ENCODE results near the gene THBS2.
A peak's percentile ranks its signal among the peaks of the same experiment; 100 is the strongest.
"Not testable (repeated sequence)": the region's sequence is repeated elsewhere in the genome, so short reads cannot be mapped to it uniquely, and the experiment has no call there.

Gene THBS2

DNA sequence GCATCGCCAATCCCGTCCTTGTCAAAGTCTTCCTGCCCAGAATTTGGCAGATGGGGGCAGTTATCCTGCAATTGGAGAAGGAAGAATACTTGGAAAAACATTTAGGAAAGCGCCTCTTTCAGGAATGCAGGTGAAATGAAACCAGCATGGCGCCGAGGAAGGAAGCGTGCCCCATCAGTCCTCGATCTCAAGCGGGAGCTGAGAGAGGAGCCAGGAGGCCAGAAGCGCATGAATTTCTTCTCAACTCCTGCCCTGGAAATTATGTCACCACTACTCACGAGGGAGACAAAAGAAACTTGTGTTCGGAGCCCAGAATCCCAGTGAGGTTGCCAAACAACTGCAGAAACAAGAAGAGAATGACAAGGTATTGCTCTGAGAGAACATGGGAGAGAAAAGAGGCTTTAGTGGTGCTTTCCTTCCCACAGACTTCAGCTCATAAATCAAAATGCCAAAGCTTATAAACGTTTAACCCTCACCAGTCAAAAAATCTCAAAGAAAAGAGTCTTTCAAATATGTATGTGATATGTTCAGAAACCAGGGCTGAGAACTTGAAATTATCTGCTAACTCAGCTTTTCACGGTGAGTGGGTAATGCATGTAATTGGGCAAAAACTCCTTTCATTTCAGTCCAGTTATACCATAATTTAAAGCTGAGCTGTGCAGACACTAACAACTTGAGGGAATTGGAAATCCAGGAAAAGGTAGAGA lies 23.9 kb downstream of the THBS2 start:
- no peak for DNase-seq

- no peak for DNase-seq
Measured at GRCh38 chr6:169227116-169227515, 26.5 kb downstream of the THBS2 start.

DNA sequence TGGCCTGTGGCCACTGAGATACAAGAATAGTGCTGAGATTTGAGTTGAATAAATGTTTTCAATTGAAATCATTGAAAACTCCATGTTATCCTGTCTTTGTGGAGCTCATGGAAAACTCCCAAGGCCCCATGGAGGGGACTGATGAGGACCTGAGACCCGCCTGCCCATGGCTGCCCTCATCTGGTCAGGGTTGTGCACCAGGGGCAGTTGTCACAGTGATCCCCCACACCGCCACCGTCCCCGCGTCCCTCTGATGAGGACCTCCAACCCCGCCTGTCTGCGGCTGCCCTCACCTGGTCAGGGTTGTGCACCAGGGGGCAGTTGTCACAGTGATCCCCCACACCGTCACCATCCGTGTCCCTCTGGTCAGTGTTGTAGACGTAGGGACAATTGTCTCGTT lies 27.8 kb downstream of the THBS2 start:
- no peak for DNase-seq

- DNase-seq, result no peak
Measured at GRCh38 chr6:169225131-169225576, 28.5 kb downstream of the THBS2 start.

DNA sequence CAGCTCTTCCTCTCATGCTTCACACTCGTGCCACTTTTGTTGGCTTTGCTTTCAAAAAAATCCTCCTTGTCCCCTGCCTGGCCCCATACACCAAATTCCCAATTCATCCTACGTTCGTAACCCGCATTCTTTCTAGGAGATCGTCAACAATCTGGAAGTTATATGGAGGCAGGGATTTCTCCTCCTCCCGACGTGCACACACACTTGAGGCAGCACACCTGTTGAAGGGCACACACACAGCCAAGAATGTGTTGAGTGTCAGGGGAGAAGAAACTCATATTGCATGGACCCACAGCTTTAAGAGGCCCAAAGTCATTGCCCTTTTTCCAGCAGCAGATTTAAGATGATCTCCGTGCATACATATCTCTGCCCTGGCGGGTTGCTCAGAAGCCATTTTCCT lies 28.9 kb downstream of the THBS2 start:
- DNase-seq, result no peak

- DNase-seq, result no peak
Measured at GRCh38 chr6:169224185-169224695, 29.4 kb downstream of the THBS2 start.

DNA sequence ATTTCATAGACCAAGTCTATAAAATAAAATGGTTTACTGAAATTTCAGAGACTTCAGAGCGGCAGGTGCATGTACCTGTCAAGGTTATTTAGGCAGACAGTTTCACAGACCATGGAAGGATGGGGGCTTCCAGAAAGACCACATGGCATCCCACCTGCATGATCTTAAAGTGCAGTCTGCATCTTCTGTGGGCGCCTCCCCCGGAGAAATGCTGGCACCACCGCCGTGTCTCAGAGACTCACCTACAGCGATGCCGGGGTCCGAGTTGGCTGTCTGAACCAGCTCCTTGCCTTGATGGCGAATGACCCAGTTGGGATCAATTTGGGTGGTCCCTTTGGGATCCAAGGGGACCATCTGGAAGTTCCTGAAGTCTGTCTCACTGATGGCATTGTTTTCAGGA lies 30.6 kb downstream of the THBS2 start:
- no peak for DNase-seq

DNA sequence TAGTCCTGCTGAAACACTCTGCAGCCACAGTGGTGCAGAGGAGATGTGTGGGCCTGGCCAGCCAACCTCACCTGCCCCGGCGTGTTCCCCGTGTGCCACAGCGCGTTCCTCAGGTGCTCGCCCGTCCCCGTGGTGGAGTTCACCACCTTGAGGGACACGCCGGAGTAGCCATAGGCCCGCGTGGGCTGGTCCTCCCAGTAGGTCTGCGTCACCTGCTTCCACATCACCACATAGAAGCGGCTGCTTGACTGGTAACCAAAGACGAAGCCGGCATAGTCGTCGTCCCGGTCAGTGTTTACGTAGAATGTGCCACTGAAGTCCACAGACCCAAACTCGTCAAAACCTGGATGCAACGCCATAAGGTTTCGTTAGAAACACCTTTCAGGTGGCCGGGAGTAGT lies 31.5 kb downstream of the THBS2 start:
- no peak for DNase-seq

- DNase-seq, result no peak
Measured at GRCh38 chr6:169221264-169221663, 32.4 kb downstream of the THBS2 start.

GRCh38 chr6:169220068-169220964 lies 33.3 kb downstream of the THBS2 start:
- DNase-seq, result no peak

GRCh38 chr6:169217972-169218371 lies 35.7 kb downstream of the THBS2 start:
- no peak for DNase-seq

DNA sequence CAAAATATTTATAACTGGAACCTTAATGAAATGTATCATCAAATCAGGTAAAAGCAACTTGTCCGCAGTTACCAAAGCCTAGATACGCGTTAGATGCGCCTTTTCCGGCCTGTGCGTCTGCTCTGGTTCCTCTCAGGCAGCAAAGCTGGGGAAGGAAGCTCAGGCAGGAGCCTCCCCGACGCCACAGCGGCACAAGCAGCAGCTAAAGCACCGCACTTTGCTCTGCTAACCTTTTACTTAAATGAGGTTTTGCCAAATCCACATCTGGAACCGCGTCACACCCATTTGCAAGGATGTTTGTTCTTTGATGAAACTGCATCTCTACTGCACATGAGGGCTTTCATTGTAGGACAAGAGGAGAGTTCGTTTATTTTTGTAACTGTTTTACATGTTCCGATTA lies 36.8 kb downstream of the THBS2 start:
- DNase-seq, result no peak

- DNase-seq, result no peak
Measured at GRCh38 chr6:169215201-169215681, 38.4 kb downstream of the THBS2 start.

DNA sequence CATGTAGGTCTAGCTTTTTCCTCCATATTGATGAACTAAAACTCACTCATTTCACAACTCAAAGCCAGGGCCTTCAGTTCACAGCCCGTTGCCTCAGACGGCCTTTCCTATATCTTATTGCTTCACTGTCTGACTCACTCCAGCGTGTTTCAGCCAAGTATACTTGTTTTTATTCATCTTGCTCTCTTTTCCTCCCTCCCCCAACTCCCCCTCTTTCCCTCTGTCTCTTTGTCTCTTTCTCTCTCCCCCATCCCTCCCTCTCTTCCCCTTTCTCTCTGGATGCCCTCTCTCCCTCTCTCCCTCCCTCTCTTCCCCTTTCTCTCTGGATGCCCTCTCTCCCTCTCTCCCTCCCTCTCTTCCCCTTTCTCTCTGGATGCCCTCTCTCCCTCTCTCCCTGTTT lies 38.9 kb downstream of the THBS2 start:
- DNase-seq, result not testable (repeated sequence)

- DNase-seq, result no peak
Measured at GRCh38 chr6:169213814-169214520, 39.7 kb downstream of the THBS2 start.

DNA sequence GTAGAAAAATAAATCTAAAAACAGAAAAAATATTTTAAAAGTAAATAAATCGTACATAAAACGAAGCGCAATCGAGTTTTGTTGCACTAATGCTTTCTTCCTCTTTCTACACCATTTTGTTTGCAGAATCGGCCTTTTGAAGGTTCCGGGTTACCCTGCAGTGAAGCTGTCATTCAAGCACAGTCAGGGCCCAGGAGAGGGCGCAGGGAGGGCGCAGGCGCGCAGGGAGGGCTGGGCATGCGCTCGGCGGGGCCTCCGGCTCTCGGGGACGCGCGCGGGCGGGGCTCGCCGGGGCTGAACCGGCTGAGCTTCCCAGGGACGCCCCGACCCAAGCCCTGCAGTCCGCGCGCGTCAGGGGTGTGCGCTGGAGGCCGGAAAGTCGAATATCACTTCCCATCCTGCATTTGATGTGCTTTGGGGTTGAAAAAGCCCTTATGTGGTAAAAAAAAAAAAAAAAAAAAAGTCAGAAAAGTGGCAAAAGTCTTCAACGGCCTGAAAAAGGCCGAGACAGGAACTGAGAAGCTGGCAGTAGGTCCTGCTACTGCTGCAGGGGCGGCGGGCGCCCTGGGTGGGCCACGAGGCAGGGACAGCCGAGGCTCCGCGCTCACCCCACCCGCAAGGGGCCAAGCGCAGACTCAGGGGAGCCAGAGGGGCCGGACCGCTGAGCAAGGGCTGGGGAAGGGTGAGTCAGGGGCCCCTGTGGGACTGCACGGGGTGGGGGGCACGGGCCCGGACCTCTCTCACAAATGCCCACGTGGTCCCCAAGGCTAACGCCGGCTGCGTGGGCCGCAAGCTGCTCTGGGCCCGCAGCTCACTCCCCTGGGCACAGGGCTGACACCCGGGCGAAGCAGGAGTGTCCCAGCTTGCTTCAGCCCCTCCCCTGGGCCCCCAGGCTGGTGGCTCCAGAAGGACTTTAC lies 40.5 kb downstream of the THBS2 start:
- DNase-seq, result peak; percentile 32 to 44

DNA sequence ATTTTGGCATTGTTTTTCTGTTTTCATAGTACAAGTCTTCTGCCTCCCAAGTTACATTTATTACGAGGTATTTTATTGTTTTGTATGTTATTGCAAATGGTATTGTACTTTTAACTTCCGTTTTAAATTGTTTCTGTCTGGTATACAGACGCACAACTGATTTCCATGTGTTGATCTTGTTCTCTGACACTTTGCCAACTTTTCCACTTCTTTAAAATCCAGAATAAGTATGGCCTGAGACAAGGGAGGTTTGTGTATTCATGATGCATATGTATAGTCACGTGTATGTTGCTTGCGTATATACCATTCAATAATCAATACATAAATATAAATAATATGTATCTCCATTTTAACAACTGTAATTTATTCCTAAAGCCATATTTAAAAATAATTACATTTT lies 41.2 kb downstream of the THBS2 start:
- no peak for DNase-seq

DNA sequence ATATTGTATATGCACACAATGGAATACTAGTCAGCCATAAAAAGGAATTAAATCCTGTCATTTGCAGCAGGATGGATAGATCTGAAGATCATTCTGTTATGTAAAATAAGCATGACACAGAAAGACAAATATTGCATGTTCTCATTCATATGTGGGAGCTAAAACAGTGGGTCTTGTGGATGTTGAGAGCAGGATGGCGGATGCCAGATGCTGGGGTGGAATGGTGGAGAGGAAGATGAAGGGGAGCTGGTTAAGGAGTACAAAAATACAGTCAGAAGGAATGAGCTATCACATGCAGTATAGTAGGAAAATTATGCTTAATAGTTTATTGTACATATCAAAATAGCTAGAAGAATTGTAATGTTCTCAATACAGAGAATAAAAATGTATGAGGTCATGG lies 41.8 kb downstream of the THBS2 start:
- no peak for DNase-seq

DNA sequence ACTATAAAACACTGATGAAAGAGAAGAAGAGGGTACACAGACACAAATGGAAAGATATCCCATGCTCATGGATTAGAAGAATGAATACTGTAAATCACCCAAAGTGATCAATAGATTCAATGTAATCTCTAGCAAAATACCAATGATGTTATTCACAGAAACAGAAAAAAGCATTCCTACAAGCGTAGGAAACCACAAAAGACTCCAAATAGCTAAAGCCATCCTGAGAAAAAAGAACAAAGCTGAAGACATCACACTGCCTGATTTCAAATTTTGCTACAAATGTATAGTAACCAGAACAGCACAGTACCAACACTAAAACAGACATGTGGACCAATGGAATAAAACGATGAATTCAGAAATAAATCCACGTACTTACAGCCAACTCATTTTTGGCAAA lies 43.0 kb downstream of the THBS2 start:
- DNase-seq, result no peak

DNA sequence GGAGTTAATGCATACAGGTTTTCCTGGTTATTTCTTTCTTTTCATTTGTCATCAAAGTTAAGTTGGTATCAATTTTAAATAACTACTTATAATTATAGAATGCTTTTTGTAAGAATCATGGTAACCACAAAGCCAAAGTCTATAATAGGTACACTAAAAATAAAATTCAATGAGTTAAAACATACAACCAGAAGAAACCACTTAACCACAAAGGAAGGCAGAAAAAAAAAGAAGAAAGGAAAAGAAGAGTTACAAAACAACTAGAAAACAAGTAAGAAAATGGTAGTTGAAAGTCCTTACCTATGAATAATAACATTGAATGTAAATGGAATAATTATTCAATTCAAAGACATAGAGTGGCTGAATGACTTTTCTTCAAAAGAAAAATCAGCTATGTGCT lies 45.6 kb downstream of the THBS2 start:
- DNase-seq, result no peak

- no peak for DNase-seq
Measured at GRCh38 chr6:169207482-169207881, 46.2 kb downstream of the THBS2 start.
